Measurements from ENCODE around the gene DICER1.
"Not testable (repeated sequence)": the region's sequence is repeated elsewhere in the genome, so short reads cannot be mapped to it uniquely, and the experiment has no call there.

DICER1 gene

DNA sequence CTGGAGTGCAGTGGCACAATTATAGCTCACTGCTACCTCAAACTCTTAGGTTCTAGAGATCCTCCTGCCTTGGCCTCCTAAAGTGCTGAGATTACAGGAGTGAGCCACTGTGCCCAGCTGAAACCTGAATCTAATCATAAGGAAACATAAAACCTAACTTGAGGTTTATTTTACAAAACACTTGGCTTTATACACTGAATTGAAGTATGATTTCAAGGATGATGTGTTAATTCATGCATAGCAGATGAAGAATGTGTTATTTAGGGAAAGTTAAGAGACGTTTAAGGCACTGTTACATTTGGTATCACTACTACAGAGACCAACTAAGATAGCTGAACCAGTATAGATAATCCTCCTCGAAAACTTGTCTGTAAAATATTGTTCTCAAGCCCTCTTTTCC lies 6.4 kb downstream of the DICER1 start:
- DNase-seq (ENCODE audit: low read depth): peak; percentile 60

DNA sequence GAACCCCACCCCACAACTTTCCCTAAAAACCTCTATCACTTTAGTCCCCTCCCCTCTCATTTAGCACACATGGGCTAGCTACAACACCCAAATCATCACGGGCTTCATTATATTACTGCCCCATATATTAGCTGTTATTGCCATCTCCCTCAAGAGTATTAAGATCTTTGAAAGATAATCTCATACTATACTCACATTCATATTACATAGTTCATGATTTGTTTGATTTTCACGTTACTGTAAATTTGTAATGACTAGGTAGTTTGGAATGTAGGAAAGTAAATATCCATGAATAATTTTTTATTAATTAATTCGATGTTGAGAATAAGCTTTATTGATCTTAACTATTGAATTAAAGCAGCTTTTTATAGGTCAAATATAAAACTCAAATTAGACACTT lies 7.9 kb downstream of the DICER1 start:
- DNase-seq (ENCODE audit: low read depth): no peak

DNA sequence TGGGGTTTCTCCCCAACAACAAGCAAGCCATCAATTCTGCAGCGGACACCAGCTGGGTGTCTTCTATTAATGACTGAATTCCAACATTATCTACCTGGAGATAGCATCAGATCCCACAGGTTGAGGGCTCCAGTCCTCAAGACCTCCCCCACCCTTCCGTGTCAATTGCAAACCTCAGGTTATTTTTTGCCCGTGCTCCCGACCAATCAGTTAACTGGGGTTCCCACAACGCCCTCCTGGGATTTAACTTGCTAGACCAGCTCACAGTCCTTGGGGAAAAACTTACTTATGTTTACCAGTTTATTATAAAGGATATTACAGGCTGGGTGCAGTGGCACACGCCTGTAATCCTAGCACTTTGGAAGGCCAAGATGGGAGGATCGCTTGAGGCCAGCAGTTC lies 9.7 kb downstream of the DICER1 start:
- no peak for DNase-seq (ENCODE audit: low read depth)

DNA sequence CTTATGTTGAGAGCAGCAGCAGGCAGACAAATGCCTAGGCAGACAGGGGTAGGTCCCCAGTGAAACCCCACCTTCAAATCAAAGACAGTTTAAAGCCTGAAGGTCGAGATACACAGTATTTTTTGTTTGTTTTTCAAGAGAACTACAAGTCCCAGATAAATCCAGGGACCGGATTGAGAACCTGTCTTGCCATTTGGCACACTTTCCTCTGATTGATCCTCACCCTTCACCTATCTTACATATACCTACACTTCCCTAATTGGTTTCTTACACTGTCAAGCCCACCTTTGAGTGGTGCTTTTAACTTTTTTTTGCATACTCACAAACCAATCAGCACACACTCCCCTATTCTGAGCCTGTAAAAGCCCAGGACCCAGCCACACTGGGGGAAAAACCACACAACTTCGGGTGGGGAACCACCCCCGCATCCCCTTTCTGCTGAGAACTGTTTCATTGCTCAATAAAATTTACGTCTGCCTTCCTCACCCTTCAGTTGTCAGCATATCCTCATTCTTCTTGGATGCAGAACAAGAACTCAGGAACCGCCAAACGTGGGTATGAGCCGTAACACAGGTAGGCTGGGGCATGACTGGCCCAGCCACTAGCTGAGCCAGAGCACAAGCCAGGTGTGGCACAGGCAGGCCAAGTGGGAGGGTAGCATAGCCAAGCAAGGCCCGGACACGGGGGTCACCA lies 11.1 kb downstream of the DICER1 start:
- DNase-seq (ENCODE audit: low read depth): no peak

DNA sequence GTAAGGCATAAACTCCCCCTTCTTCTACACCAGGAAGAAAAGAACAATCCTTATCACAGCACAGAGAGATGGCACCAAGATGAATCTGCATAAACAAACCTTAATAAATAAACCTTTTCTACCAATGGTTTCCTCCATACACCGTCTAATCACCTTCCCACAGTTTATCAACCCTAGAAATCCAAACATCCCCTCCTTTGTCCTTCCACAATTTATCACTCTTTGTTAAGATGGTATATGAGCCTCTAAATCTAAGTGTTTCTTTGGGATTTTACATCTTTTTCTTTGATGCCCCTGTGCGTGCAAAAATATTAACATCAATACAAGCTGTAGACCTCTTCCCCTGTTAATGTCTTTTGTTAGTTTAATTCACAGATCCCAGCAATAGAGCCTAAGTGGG lies 12.5 kb downstream of the DICER1 start:
- DNase-seq (ENCODE audit: low read depth): no peak

DNA sequence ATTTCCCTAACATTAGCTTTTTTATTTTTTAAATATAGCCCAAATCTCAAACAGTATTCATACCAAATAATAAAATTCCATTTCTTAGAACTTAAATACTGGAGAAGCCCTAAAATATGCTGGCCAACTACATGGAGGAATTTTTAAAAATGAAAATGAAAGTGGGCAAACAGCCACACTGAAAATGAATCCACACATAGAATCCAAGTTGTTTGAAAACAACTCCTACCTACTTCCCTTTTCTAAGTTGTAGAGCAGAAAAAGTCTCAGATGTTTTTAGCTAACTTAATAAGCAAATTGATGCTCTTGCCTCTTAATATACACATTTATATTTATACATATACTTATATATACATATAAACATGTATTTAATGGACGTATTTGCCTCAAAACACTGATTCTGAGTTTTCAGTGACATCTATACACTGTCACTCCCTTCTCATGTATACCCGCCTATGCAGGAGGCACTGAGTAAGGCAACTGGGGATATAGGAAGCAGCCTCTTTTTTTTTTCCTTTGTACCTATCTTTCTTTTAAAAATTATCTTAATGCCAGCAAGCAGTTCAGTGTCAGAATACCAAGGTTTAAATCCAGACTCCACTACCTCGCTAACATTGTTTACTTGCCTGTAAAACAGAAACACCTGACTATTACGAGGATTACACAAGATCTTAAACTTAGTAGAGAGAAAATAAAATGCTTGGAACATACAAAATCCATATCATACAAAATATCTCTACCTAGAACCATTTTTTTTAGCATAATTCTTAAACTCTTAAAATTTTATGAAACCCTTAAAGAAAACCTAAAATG lies 13.3 kb downstream of the DICER1 start:
- DNase-seq (ENCODE audit: low read depth): no peak

DNA sequence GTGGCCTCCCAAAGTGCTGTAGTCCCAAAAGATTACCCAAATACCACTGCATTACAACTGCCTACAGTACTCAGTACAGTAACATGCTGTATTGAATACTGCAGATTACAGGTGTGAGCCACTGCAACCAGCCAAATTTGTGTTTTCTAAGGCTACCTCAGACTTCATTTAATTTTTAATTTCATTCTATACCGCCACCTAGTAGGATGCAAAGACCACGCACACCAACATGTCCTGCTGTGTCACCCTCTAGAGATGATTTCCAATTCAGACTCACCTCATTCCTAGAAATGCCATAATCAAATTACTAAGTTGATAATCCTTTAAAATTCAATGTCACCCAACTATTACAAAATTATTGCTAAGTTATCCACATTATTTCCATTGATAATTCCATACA lies 15.1 kb downstream of the DICER1 start:
- DNase-seq (ENCODE audit: low read depth): no peak

DNA sequence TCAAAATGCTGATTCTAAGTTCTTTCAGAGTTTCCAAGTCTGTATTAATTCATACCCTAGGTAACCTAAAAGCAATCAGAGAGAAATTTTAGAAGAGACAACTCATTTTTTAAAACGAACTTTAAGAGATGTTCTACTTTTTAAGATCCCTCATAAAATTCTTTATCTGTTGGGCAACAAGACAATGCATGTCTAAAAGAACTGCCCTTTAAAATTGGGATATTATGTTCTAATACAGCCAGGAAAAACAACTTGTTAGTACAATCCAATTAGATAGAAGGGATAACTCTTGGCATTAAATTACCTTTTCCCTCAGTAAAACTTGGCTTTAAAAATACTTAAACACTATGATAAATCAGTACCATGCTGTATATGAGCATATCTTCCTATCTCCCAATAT lies 15.6 kb downstream of the DICER1 start:
- DNase-seq (ENCODE audit: low read depth): no peak

DNA sequence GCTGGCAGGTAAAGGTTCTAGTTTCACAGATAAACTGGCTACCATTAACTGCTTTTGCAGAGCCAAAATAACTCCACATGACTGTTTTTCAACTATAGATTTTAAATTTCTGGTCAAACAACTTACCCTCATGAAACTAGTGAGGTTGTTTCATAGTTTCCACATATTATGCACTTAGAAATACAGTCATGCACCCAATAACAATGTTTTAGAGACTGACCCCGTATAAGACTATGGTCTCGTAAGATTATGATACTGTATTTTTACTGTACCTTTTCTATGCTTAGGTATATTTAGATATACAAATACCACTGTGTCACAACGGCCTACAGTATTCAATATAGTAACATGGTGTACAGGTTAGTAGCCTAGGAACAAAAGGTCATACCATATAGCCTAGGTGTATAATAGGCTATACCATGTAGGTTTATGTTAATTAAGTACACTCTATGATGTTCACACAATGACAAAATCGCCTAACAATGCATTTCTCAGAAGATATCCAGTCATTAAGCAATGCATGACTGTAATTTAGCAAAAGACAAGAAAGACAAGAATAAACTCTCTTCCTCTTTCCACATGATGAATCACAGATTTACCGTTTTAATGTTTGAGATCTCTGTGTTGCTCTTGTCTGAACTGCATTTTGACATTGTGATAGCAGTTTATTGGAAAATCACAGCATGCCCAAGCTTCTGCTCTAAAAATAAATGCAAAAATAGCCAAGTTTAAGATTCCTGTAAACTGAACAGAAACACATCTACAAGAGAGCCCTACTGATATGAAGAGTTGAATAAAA lies 17.1 kb downstream of the DICER1 start:
- DNase-seq (ENCODE audit: low read depth): peak; percentile 54

DNA sequence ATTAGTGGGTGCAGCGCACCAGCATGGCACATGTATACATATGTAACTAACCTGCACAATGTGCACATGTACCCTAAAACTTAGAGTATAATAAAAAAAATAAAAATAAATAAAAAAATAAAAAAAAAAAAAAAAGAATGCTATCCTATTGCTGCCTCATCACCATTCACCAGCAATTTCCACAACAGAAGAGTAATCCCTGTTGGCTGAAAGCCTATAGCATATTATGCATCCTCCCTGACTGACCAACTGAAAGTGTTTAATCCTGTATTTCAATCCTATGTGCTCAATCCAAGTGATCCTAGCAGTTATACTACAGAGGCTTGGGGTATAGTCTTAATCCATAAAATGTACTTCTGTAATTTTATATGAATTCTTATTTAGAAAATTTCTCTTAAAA lies 18.5 kb downstream of the DICER1 start:
- DNase-seq (ENCODE audit: low read depth): no peak

DNA sequence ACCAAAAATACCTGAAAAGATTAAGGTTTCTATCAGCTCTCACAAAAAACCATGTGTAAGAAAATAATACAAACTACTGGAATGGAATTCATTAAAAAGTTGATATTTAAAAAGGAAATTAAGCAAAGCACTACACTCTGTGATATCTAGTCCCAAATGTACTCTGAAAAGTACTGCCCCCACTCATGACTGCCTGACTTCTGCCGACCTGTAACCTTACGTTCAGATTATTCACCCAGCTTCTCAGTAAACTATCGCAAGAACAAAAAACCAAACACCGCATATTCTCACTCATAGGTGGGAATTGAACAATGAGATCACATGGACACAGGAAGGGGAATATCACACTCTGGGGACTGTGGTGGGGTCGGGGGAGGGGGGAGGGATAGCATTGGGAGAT lies 18.9 kb downstream of the DICER1 start:
- not testable (repeated sequence) for DNase-seq (ENCODE audit: low read depth)

DNA sequence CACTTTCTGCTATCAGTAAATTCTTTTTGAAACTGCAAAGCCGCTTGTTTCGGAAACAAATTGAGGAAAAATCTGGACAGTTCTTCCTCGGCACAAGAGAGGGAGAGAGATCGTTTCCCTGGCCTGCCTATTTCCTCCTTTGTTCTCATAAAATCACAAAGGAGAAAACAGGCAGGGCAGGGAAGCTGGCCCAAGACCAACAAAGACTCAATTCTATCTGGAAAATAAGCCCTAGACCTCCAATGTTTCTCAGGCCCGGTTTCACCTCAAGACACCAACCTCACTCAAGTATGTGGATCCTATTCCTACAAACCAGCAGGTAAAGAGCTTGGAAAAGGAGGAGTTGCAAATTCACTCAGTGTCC lies 19.5 kb downstream of the DICER1 start:
- DNase-seq (ENCODE audit: low read depth): no peak

DNA sequence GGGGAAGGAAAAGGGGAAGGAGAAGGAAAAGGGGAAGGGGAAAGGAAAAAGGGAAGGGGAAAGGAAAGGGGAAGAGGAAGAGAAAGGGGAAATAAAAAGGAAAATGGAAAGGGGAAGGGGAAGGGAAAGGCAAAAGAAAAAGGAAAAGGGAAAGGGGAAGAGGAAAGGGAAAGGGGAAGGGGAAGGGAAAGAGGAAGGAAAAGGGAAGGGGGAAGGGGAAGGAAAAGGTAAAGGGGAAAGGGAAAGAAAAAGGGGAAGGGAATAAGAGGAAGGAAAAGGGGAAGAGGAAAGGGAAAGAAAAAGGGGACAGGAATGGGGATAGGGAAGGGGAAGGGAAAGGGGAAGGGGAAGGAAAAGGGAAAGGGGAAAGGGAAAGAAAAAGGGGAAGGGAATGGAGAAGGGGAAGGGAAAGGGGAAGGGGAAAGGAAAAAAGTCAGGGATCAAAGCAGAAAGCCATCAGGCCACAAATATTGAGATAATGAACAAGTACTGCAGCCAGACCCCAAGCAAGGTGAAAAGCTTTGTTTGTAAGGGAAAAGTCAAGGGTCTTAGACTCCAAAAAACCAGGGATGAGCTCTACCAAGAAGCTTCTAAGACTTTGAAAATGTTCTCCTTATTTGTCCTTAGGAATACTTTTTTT lies 20.0 kb downstream of the DICER1 start:
- DNase-seq (ENCODE audit: low read depth): no peak

DNA sequence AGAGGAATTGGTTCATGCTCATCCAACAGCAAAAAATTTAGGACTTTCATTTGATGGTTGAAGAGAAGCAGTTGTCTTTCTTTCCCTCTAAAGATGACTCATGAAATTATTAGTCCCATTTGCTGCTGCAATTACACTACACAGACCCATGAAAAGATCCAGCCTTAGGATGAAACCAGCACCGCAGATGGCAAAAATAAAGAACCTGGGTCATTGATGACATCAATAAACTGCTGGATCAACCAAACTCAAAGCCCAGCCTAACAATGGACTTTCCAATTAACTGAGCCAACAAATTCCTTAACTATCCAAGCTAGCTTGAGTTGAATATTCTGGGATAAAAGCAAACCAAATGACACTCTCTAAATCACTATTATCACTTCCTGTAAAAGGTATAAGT lies 20.7 kb downstream of the DICER1 start:
- no peak for DNase-seq (ENCODE audit: low read depth)

DNA sequence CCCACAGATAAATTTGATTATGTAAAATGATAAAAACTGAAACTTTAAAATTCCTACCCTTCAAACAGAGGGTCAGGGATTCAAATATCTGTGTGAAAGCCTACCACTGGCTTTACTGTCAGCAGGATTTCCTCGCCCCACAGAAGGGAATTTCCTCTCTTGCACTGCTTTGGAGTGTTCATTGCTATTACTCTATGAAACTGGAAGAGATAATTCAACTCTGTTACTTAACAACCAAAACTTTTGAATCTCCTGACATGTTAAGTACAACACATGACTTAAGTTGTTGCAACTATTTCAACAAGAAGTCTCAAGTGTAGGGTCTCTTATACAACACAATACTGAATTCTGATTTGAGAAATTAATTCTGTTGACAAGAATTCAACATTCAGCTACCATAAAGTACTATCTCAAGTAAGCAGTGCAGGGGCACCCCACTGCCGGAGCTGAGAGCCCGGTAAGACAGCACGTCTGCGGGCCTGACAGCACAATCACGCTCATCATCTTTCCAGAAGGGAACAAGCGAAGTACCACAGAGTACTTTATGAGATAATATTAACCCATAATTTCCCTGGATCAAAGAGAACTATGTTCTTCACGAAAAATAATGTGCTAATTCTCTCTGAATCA lies 22.9 kb downstream of the DICER1 start:
- DNase-seq (ENCODE audit: low read depth): no peak

DNA sequence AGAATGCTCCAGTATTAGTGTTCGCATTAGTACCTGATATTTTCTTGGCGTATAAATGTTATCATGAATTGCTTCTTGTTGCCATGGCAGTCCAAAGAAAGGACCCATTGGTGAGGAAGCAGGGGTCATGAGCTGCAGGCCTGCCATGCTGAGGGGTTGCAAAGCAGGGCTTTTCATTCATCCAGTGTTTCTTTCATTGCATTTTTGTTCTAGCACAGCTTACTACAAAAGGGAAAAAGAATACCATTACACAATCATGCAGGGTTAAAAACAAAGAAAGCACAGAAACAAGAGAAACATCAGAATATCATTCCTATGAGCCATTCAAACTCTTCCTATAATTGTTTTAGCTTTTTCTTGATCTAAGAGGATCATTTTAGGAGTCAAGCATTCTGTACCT lies 24.0 kb downstream of the DICER1 start:
- DNase-seq (ENCODE audit: low read depth): no peak

DNA sequence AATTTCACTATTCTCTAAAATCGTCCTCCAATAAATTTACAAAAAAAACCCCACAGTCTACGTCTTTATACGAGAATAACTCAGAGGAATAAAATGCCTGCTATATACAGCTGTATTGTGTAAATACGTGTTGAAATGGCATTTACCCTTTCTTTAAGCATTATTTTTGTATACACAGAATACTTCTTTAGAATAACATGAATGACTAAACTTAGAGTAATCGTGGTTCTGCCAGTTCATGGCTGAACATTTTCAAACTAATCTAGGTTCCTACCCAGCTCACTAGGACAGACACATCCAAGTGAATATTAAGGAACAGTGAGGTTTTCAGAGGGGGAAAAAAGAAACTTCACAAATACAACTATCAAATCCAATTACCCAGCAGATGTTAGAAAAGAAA lies 24.6 kb downstream of the DICER1 start:
- no peak for DNase-seq (ENCODE audit: low read depth)

DNA sequence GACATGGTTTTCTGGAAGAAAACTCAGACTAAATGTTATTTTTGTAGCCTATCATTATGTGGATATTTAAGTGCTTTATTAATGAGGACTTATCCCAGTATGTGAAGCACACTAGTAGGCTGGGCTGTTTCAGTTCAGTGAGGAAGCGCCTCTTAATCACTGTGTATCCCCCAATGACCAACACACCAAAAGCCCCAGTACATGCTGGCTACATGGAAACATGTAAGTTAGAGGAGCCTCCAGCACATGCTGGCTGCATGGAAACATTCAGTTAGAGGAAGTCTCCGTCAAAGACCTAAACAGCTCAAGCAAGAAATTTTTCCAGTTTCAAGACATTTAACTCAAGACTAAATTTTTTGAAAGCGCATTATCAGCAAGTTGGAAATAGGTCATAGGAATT lies 26.8 kb downstream of the DICER1 start:
- DNase-seq (ENCODE audit: low read depth): no peak

DNA sequence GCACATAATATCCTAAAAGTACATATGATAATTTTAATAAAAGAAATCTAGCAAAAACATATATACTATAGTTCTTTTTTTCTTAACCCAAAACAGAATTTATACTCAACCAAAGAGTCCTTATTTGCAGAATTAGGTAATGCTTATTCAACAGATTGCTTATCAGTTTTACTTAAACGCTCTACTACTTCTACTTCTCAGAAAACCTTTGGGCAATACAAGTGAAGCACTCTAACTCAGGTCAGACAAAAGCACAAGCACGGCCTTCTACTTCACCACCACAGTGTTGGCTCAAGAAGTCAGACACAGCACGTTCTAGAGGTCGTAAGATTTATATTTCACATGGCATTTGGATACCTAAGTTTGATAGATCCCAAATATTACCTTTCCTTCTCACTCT lies 29.2 kb downstream of the DICER1 start:
- no peak for DNase-seq (ENCODE audit: low read depth)

DNA sequence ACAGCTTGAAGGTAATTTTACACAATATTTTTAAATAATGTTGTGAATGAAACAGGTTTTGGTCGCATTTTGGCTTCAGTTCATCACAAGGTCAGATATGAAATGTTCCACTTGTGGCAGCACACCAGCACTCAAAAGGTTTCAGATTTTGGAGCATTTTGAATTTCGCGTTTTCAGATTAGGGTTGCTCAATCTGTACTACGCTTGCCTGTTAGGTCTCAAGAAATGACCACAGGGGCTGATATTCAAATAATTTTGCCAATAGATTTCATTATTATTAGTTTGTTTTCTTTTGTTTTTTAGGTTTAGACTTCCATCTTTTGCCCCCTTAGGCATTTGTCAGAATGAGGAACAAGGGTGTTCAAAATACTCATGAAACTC lies 29.8 kb downstream of the DICER1 start:
- no peak for DNase-seq (ENCODE audit: low read depth)

DNA sequence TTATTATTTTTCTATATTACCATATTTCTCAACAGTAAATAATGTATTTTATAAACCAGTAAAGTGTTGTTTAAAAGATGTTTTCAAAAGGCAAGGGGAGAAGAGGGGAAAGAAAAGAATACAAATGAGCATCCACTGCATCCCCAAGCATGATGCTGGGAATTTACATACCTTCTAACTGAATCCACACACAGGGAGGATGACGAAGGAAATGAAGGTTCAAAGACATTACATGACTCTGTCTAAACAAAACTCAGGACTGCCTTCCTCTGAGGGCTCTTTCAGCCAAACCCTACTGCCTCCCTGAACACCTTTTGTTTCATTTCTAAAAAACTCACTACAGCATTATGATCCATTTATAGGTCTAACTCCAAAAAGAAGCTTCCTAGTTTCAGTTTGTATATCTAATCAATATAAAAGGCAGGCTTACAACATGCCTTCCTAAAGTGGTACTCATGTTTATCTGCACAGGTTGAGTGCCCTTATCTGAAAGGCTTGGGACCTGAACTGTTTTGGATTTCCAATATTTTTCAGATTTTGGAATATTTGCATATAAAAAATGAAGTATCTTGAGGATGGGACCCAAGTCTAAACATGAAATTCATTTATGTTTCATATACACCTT lies 30.3 kb downstream of the DICER1 start:
- DNase-seq (ENCODE audit: low read depth): no peak

DNA sequence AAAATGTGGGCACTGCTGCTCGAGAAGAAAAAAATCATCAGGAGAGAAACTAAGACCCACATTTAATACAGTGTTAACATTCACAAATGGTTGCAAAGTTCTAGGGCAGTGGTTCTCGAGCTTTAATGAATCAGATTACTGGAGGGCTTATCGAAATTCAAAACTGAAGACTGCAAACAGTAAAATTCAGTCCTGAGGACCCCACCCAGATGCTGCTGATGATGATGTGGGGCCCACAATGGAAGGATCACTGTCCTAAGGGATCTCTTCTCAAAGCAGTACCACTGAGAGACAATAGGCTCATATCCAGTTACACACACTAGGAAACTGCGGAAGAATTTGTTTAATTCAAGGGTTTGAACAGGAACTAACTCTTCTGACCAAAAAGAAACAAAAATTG lies 31.4 kb downstream of the DICER1 start:
- DNase-seq (ENCODE audit: low read depth): no peak
